Hepatocyte (in vitro differentiated cells): ENCODE data around the gene ARHGAP40. TPM values are rescaled to one million over a fixed set of nuclear protein-coding genes. Genes with fewer than 3 reads are reported as not detected.

Experiments
- DNase-seq: peaks from one replicate; pipeline ENCODE4 v3.0.0-alpha.2; 2016; ENCODE audit warnings: low spot score
- H2AFZ ChIP-seq: fragments of 200-600 bp; sonication (generic); 2 replicates; pipeline ENCODE4 v1.6.0; 2016; ENCODE audit warnings: antibody characterized with exemption, mild to moderate bottlenecking
- H3K27ac ChIP-seq: fragments of 200-600 bp; sonication (generic); 2 replicates; pipeline ENCODE4 v1.5.1; 2016; ENCODE audit warnings: mild to moderate bottlenecking
- H3K27me3 ChIP-seq: fragments of 200-600 bp; sonication (generic); 2 replicates; pipeline ENCODE4 v1.6.1; 2016
- H3K36me3 ChIP-seq: fragments of 200-600 bp; sonication (generic); replicated peaks from 2 replicates; pipeline ENCODE4 v1.5.1; 2016; ENCODE audit warnings: low read depth; ENCODE audit not compliant: insufficient read depth
- H3K4me1 ChIP-seq: fragments of 200-600 bp; sonication (generic); 2 replicates; pipeline ENCODE4 v1.5.1; 2016; ENCODE audit warnings: mild to moderate bottlenecking, moderate library complexity; ENCODE audit not compliant: insufficient read depth
- H3K4me2 ChIP-seq: fragments of 200-600 bp; sonication (generic); 2 replicates; pipeline ENCODE4 v1.6.0; 2016
- H3K4me3 ChIP-seq: fragments of 200-600 bp; sonication (generic); 2 replicates; pipeline ENCODE4 v1.5.1; 2016; ENCODE audit warnings: mild to moderate bottlenecking
- H3K79me2 ChIP-seq: fragments of 200-600 bp; sonication (generic); 2 replicates; pipeline ENCODE4 v1.6.0; 2017; ENCODE audit warnings: mild to moderate bottlenecking
- H3K9me2 ChIP-seq: fragments of 200-600 bp; sonication (generic); replicated peaks from 2 replicates; pipeline ENCODE4 v1.6.0; 2017; ENCODE audit warnings: mild to moderate bottlenecking; ENCODE audit not compliant: insufficient read depth
- H3K9me3 ChIP-seq: fragments of 200-600 bp; sonication (generic); 2 replicates; pipeline ENCODE4 v1.5.1; 2016; ENCODE audit warnings: low read depth, mild to moderate bottlenecking
- H4K20me1 ChIP-seq: fragments of 200-600 bp; sonication (generic); 2 replicates; pipeline ENCODE4 v1.6.0; 2016; ENCODE audit warnings: mild to moderate bottlenecking; ENCODE audit not compliant: insufficient read depth, poor library complexity, severe bottlenecking
- EZH2 ChIP-seq: fragments of 200-600 bp; sonication (generic); IDR thresholded peaks from 2 replicates; pipeline ENCODE4 v1.6.1; 2016; ENCODE audit warnings: antibody characterized with exemption, mild to moderate bottlenecking, borderline replicate concordance
- EZH2phosphoT487 ChIP-seq: fragments of 200-600 bp; sonication (generic); IDR thresholded peaks from one replicate; pipeline ENCODE4 v1.6.1; 2018; ENCODE audit warnings: antibody characterized with exemption, mild to moderate bottlenecking, low read depth, moderate library complexity; ENCODE audit not compliant: unreplicated experiment, severe bottlenecking
- WGBS: methylation state at CpG from one replicate; pipeline ENCODE4 v1.1.6; 2016; ENCODE audit warnings: low lambda C conversion rate; ENCODE audit errors: missing lambda C conversion rate; 5-methylcytosine and 5-hydroxymethylcytosine counted together
- polyA plus RNA-seq: library from polyadenylated mRNA; unstranded; fragments of >200 nt; fragmentation: Nextera tagmentation; extraction: Ambion mirVana; gene quantifications from 2 replicates; pipeline ENCODE4 v1.2.1, GENCODE V29; 2016
- total RNA-seq: library from RNA; depleted of rRNA; stranded (reverse); fragments of >200 nt; gene quantifications from 2 replicates; pipeline ENCODE4 v1.2.3, GENCODE V29; 2014
- TF ChIP-seq, protein P1 (sequence below): fragments of 200-600 bp; sonication (generic); IDR thresholded peaks from 2 replicates; pipeline ENCODE4 v1.5.1; 2016; ENCODE audit warnings: antibody characterized with exemption, mild to moderate bottlenecking; ENCODE audit not compliant: poor library complexity

Gene ARHGAP40
- total and polyA plus RNA-seq, 2 experiments from 2014 or later: 1.1 to 1.2 TPM

DNA sequence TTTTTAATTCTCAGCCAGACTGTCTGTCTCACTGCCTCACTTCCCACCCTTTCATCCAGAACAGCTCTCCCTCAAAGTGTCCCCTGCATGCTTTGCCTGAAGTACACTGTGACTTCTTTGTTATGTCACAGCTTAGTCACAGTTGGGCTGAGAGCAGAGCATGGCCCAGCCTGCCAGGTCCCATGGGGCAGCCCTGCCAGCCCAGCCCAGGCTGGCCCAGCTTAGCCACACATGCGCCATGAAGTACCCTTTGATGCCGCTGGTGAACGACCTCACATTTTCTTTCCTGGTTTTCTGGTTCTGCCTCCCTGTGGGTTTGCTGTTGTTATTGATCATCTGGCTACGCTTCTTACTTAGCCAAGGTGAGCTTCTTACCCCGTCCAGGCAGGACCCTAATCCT is 20.6 kb upstream of the ARHGAP40 start, which contains the start of gene ADIG:
Gene ADIG (plus strand): TSS at position 185 of the 400 bp plus-strand sequence. CDS start 54 bp downstream, at position 239.
- H4K20me1 ChIP-seq: no peaks in the 10 kb centered on the region
- TF ChIP-seq, protein P1, sequence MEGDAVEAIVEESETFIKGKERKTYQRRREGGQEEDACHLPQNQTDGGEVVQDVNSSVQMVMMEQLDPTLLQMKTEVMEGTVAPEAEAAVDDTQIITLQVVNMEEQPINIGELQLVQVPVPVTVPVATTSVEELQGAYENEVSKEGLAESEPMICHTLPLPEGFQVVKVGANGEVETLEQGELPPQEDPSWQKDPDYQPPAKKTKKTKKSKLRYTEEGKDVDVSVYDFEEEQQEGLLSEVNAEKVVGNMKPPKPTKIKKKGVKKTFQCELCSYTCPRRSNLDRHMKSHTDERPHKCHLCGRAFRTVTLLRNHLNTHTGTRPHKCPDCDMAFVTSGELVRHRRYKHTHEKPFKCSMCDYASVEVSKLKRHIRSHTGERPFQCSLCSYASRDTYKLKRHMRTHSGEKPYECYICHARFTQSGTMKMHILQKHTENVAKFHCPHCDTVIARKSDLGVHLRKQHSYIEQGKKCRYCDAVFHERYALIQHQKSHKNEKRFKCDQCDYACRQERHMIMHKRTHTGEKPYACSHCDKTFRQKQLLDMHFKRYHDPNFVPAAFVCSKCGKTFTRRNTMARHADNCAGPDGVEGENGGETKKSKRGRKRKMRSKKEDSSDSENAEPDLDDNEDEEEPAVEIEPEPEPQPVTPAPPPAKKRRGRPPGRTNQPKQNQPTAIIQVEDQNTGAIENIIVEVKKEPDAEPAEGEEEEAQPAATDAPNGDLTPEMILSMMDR: no peak
- no peak for TF ChIP-seq EZH2phosphoT487
- TF ChIP-seq EZH2: no peak
- H3K27ac ChIP-seq: no peak within 1 kb of the TSS
- no peaks in the 10 kb centered on the region for H3K9me2 ChIP-seq
- no peaks in the 10 kb centered on the region for H3K79me2 ChIP-seq
- DNase-seq: no peak
- H3K4me2 ChIP-seq: no peak within 1 kb of the TSS
- H3K36me3 ChIP-seq: no peaks in the 10 kb centered on the region
- no peaks in the 10 kb centered on the region for H3K9me3 ChIP-seq
- H3K27me3 ChIP-seq: no peaks in the 10 kb centered on the region
- H3K4me3 ChIP-seq: no peak within 1 kb of the TSS
- H2AFZ ChIP-seq: no peak within 1 kb of the TSS
- WGBS: 84% methylated on average over 5 of the region's 5 CpGs
- no peaks in the 10 kb centered on the region for H3K4me1 ChIP-seq

DNA sequence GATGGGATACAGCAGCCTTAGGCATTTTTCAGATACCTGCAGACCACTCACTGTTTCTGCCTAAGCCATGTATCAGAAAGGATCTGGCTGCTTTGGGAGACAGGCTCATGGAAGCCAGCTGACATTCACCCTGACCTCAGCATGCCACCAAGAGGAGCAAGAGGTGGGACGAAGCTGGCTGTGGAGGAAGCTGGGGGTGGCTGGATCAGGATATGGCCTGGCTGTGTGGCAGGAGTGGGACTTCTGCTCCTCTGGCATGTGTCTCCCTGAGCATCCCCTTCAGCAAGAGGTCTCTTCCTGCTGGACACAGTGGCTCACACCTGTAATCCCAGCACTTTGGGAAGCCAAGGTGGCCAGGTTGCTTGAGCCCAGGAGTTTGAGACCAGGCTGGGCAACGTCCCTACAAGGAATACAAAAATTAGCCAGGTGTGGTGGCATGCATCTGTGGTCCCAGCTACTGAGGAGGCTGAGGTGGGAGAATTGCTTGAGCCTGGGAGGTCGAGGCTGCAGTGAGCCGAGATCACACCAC is 19.7 kb upstream of the ARHGAP40 start:
- H3K27ac ChIP-seq: no peak overlapping the region
- H3K4me3 ChIP-seq: no peak overlapping the region
- H3K79me2 ChIP-seq: no peaks in the 10 kb centered on the region
- no peaks in the 10 kb centered on the region for H3K9me3 ChIP-seq
- H3K27me3 ChIP-seq: no peaks in the 10 kb centered on the region
- H3K9me2 ChIP-seq: no peaks in the 10 kb centered on the region
- TF ChIP-seq EZH2 (no peak), EZH2phosphoT487 (no peak)
- TF ChIP-seq, protein P1: no peak
- DNase-seq: no peak
- H3K36me3 ChIP-seq: no peaks in the 10 kb centered on the region
- no peak overlapping the region for H2AFZ ChIP-seq
- no peaks in the 10 kb centered on the region for H4K20me1 ChIP-seq
- WGBS: 87% methylated on average over 4 of the region's 4 CpGs
- H3K4me2 ChIP-seq: no peak overlapping the region
- no peaks in the 10 kb centered on the region for H3K4me1 ChIP-seq

DNA sequence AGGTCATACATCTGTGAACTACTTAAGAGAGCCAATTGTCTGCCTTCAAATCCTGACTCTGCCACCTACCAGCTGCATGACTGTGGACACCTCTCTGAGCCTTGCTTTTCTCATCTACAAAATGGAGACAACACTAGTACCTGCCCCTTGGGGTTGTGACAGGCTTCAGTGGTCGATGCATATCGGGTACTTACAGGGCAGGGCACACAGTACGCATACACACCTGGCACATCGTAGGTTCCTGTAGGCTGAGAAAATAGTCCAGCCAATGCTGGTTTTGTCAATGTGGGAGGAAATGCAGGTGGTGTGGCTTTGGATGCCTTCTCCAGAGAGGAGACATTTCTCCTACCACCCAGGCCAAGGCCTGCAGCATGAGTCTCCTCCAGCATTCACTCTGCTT is 18.3 kb upstream of the ARHGAP40 start:
- H3K79me2 ChIP-seq: no peaks in the 10 kb centered on the region
- WGBS: 84% methylated on average over 4 of the region's 4 CpGs
- no peaks in the 10 kb centered on the region for H3K9me3 ChIP-seq
- no peak for TF ChIP-seq EZH2
- TF ChIP-seq EZH2phosphoT487: no peak
- TF ChIP-seq, protein P1: no peak
- no peaks in the 10 kb centered on the region for H3K9me2 ChIP-seq
- no peaks in the 10 kb centered on the region for H3K27me3 ChIP-seq
- H3K4me3 ChIP-seq: no peak overlapping the region
- no peak overlapping the region for H3K4me2 ChIP-seq
- no peaks in the 10 kb centered on the region for H4K20me1 ChIP-seq
- no peak overlapping the region for H2AFZ ChIP-seq
- no peak for DNase-seq
- no peaks in the 10 kb centered on the region for H3K36me3 ChIP-seq
- no peak overlapping the region for H3K27ac ChIP-seq
- H3K4me1 ChIP-seq: no peaks in the 10 kb centered on the region
